Stimulated activated CD8-positive, alpha-beta memory T cell treated with anti-CD3 and anti-CD28 coated beads, Interleukin-4, amount 100 ng/mL, for 24 hours (primary cell): ENCODE results near the gene ZSCAN5A.
"Not testable (repeated sequence)": the region's sequence is repeated elsewhere in the genome, so short reads cannot be mapped to it uniquely, and the experiment has no call there.

Experiments
- DNase-seq: peaks from one replicate; pipeline ENCODE4 v3.0.0-alpha.2; 2020; ENCODE audit warnings: low read depth

Gene ZSCAN5A

DNA sequence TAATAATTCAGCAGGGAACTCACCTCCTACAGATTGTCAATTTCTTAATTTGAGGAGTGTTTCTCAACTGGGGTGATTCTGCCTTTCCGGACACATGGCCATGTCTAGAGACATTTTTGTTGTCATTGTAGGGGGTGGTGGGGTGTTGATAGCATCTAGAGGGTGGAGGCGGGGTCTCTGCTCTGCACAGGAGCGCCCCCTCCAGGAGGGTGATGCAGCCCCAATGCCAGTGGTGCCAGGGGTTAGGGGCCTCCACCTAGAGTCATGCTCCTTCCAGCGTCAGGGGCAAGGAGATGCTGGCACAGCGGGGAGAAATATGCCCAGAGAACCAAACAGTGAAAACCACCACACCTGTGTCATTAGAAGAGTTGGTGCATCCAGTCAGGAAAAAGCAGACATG is 107.1 kb downstream of the ZSCAN5A start:
- DNase-seq = not testable (repeated sequence)

DNA sequence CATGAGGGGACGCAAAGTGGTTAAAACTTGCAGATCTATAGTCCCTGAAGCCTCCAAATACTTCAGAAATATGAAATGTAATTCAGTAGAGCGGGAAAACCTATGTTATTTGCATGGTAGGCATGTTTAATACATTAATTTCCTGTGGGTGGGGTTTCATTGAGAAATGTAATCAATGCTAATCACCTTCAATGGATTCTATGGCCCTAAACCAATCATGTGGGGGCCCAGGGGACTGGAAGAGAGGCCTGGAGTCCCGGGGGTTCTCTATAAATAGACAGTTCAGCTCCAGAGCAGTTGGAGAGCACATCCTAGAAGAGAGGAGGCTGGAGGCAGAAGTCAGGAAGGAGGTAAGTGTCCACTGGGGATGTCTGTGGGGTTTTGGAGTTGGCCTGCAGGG is 112.7 kb downstream of the ZSCAN5A start, which contains the start of gene ZSCAN5C:
Gene ZSCAN5C, plus strand, starts transcription at position 301 of the 400 bp plus-strand sequence. CDS start 3,641 bp downstream, outside the sequence.
- DNase-seq = no peak

DNA sequence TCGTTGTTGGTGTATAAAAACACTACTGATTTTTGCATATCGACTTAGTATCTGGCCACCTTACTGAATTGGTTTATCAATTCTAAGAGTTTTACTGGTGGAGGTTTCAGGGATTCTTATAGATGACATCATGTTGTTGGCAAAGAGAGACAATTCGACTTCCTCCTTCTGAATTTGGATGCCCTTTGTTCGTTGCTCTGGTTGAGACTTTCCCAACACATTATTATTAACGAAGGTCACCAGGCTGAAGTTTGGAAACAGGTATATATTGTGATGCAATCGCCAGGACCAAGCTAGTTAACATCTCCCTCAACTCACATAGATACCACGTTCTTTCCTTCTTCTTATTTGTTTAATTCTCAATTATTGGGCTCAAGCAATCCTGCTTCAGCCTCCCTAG is 115.0 kb downstream of the ZSCAN5A start:
- no peak for DNase-seq

DNA sequence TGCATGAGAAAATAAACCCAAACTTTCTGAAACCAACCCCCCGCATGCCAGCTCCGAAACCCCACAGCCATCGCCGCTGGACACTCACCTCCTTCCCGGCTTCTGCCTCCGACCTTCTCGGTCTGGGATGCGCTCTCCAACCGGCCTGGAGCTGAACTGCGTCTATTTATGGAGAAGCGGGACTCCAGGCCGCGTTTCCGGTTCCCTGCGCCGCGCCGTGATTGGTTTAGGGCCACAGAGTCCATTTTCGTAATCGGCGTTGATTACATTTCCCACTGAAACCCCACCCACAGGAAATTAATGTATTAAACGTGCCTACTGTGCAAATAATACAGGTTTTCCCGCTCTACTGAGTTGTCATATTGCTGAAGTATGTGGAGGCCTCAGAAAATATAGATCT is 117.0 kb downstream of the ZSCAN5A start, which contains the start of gene ZSCAN5B:
Gene ZSCAN5B, minus strand, starts transcription at position 138 of the 400 bp plus-strand sequence. CDS start 4,731 bp downstream, outside the sequence.
- not testable (repeated sequence) for DNase-seq

DNA sequence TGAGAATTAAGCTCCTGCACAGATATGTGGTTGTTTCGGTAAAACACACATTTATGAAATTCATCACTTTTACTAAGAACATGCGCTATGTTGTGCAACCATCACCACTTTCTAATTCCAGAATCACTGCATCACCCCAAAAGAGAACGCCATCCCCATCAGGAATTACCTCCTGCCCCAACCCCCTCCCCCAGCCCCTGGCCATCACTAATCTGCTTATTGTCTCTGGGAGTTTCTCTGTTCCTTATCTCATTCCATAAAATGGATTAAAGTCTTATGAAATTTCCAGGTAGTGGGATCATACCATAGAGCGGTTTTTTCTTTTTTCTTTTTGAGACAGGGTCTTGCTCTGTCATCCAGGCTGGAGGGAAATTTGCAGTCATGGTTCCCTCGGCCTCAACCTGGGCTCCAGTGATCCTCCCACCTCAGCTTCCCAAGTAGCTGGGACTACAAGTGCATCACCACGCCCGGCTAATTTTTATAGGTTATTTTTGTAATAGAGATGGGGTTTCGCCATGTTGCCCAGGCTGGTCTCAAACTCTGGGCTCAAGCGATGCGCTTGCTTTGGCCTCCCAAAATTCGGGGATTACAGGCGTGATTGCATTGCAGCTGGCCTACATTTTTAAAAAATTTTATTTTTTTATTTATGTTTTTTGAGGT is 120.5 kb downstream of the ZSCAN5A start:
- DNase-seq = no peak

DNA sequence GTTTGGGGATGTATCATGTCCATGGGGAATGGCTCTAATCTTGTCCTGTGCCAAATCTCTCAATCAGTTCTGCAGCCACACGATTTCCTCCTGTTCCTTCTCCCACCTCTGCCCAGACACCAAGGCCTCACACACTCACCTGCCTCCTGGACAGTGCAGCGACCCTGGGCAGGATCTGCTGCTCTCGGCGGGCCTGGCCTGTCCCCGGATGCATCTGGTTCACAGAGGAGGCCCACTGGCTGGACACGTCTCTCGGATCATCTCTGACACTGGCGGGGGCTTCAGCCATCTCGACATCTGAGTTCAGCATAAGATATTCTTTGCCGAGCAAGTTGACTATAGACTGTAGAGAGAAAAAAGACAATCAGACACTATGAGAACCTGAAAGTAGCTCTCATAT is 122.9 kb downstream of the ZSCAN5A start:
- DNase-seq = no peak

DNA sequence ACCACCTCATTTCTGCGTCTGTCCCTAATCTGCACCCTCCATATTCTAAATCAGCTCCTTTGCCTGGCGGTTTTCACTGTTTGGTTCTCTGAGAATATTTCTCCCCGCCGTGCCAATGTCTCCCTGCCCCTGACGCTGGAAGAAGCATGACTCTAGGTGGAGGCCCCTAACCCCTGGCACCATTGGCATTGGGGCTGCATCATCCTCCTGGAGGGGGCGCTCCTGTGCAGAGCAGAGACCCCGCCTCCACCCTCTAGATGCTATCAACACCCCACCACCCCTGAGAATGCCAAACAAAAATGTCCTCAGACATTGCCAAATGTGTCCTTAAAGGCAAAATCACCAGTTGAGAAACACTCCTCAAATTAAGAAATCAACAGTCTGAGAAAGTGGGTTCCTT is 123.5 kb downstream of the ZSCAN5A start:
- DNase-seq = no peak

DNA sequence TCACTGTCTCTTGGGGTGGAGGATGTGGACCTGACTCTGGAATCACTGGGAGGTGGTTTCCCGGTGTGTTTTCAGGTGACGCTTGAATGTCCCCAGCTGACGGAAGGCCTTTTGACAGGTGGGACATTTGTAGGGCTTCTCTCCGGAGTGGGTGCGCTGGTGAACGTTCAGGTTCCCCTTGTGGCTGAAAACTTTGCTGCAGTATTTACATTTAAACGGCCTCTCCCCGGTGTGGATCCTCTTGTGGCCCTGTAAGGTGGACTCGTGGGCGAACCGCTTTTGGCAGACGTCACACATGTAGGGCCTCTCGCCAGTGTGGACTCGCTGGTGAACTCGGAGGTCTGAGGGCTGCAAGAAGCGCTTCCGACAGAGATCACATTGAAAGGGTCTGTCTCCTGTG is 124.9 kb downstream of the ZSCAN5A start:
- no peak for DNase-seq

DNA sequence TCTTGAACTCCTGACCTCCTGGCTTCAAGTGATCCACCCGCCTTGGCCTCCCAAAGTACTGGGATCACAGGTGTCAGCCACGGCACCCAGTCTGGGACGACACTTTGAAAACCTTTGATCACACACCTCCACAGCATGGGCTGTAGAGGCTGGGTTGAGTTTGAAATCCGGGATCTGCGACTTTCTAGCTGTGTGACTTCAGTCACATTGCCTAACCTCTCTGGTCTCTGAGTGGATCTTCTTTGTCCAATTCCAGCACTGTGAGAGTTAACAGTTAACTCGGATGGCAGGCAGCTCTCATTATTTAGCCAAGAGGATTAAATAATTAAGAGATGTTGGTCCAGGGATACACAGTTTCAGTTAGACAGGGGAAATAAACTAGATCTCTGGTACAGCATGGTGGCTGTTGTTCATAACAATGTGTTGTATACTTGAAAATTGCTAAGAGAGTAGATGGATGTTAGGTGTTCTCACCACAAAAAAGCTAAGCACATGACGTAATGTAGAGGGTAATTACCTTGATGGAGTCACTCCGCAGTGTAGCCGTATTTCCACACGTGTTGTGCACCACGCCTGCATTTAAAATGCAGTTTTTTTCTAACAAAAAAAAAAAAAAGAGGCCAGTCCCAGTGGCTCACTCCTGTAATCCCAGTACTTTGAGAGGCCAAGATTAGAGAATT is 136.9 kb downstream of the ZSCAN5A start:
- DNase-seq = no peak

DNA sequence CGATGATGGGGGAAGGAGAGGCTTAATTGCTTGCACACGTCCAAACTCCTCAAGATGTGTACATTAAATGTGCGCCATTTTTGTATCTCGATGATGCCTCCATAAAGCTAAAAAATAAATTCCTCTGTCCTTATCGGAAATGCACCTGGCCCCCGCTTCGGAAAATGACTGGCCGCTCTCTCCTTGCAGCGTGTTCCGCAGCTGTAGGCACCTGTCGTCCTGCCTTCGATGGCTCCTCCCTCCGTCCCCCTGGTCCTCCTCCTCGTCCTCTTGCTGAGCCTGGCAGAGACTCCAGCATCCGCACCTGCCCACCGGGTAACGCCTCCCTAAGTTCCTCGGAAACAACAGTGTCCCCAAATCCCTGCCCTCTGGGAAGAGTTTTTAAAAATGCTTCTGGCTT is 137.8 kb downstream of the ZSCAN5A start:
- DNase-seq = no peak

DNA sequence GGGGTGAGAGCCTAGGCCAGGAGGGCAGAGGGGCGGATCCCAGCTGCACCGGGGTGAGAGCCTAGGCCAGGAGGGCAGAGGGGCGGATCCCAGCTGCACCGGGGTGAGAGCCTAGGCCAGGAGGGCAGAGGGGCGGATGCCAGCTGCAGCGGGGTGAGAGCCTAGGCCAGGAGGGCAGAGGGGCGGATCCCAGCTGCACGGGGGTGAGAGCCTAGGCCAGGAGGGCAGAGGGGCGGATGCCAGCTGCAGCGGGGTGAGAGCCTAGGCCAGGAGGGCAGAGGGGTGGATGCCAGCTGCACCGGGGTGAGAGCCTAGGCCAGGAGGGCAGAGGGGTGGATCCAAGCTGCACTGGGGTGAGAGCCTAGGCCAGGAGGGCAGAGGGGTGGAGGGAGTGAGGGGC is 138.3 kb downstream of the ZSCAN5A start:
- DNase-seq = not testable (repeated sequence)

DNA sequence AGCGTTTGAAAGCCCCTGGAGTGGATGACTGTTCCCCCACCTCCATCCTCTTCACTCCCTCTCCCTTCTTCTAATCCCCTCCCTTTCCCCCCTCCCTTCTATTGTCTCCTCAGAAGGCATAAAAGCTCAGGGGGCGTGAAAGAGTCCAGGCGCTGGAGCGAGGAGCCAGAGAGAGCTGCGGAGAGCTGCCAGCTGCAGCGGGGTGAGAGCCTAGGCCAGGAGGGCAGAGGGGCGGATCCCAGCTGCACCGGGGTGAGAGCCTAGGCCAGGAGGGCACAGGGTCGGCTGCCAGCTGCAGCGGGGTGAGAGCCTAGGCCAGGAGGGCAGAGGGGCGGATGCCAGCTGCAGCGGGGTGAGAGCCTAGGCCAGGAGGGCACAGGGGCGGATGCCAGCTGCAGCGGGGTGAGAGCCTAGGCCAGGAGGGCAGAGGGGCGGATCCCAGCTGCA is 138.8 kb downstream of the ZSCAN5A start, which contains the start of gene GALP:
Gene GALP, plus strand, starts transcription at position 148 of the 447 bp plus-strand sequence. CDS start 1,101 bp downstream, outside the sequence.
- DNase-seq = not testable (repeated sequence)

DNA sequence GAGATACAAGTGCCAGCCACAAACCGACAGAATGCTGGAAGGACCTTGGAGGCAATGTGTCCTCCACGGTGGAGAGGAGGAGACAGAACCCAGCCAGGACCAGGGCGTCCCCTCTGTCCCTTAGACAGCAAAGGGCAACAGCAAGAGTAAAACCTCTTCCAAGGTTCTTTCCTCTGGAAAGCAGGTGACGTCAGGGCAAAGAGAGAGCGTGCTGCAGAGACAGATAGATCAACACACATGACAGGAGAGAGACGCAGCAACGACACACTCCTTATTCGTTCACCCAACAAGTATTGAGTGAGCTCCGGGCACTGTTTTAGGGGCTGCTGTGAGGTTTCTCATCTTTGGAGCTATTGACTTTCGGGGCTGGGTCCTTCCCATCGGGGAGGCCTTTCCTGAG is 140.1 kb downstream of the ZSCAN5A start:
- DNase-seq = no peak

DNA sequence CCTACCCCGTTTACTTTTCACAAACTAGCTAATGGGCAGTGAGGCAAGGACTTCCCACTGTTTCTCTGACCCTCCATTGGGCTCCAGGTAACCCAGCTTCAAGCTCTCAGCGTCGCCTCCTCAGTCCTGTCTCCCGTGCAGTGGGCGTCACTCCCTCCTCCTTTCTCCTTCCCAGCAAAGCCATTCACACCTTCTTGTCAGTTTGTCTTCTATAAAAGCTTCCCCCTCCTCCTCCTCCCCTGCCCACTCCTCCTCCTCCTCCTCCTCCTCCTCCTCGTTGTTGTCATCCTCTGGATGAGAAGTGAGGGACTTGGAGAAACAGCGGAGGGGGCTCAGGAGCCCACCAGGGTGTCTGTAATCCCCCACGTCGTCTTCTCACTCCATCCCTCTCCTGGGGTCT is 140.6 kb downstream of the ZSCAN5A start:
- no peak for DNase-seq
